OCI-LY1 (cell line): ENCODE results near the gene P4HTM.

Source experiments
- H2AFZ ChIP-seq: fragments of 200-600 bp; sonication (generic), shearing (Covaris generic); 2 replicates; pipeline ENCODE4 v1.6.0; 2014; ENCODE audit warnings: antibody characterized with exemption, mild to moderate bottlenecking, low read length
- H3F3A ChIP-seq: fragments of 200-600 bp; sonication (generic), shearing (Covaris generic); 2 replicates; pipeline ENCODE4 v1.6.0; 2014; ENCODE audit warnings: mild to moderate bottlenecking, antibody characterized with exemption, low read length, moderate library complexity; ENCODE audit not compliant: insufficient read depth
- H3K27ac ChIP-seq: fragments of 200-600 bp; sonication (generic); 2 replicates; pipeline ENCODE4 v1.5.1; 2014; ENCODE audit warnings: low read length, mixed run types, mild to moderate bottlenecking, low read depth; ENCODE audit not compliant: poor library complexity, severe bottlenecking
- H3K27me3 ChIP-seq: fragments of 200-600 bp; sonication (generic); 2 replicates; pipeline ENCODE4 v1.6.0; 2014; ENCODE audit warnings: antibody characterized with exemption, mild to moderate bottlenecking, low read length, moderate library complexity; ENCODE audit not compliant: insufficient read depth
- H3K36me3 ChIP-seq: fragments of 200-600 bp; sonication (generic); 2 replicates; pipeline ENCODE4 v1.6.1; 2014; ENCODE audit warnings: mild to moderate bottlenecking, antibody characterized with exemption, low read length, moderate library complexity, mixed read lengths; ENCODE audit not compliant: insufficient read depth
- H3K4me1 ChIP-seq: fragments of 200-600 bp; sonication (generic); 2 replicates; pipeline ENCODE4 v1.5.1; 2014; ENCODE audit warnings: mild to moderate bottlenecking, low read length, moderate library complexity; ENCODE audit not compliant: insufficient read depth, severe bottlenecking
- H3K4me2 ChIP-seq: fragments of 200-600 bp; sonication (generic), shearing (Covaris generic); 2 replicates; pipeline ENCODE4 v1.6.1; 2014; ENCODE audit warnings: low read length
- H3K4me3 ChIP-seq: fragments of 200-600 bp; sonication (generic); 2 replicates; pipeline ENCODE4 v1.5.1; 2014; ENCODE audit warnings: low read length, low read depth, mild to moderate bottlenecking, mixed read lengths; ENCODE audit not compliant: poor library complexity, severe bottlenecking
- H3K79me2 ChIP-seq: fragments of 200-600 bp; shearing (Covaris generic); 2 replicates; pipeline ENCODE4 v1.6.1; 2016; ENCODE audit warnings: mixed run types, low read length, mixed read lengths; ENCODE audit not compliant: insufficient read depth
- H3K9ac ChIP-seq: fragments of 200-600 bp; sonication (generic), shearing (Covaris generic); 2 replicates; pipeline ENCODE4 v1.6.1; 2014; ENCODE audit warnings: mild to moderate bottlenecking, low read length, mixed read lengths
- H3K9me2 ChIP-seq: fragments of 200-600 bp; sonication (generic), shearing (Covaris generic); 2 replicates; pipeline ENCODE4 v1.6.1; 2014; ENCODE audit warnings: low read depth, mild to moderate bottlenecking, low read length, mixed read lengths
- H3K9me3 ChIP-seq: fragments of 200-600 bp; shearing (Covaris generic); 2 replicates; pipeline ENCODE4 v1.6.1; 2014; ENCODE audit warnings: low read length, mixed read lengths
- H4K20me1 ChIP-seq: fragments of 200-600 bp; sonication (generic), shearing (Covaris generic); 2 replicates; pipeline ENCODE4 v1.6.0; 2016; ENCODE audit warnings: mild to moderate bottlenecking, low read length; ENCODE audit not compliant: insufficient read depth
- CTCF ChIP-seq: fragments of 200-600 bp; sonication (generic), shearing (Covaris generic); IDR thresholded peaks from 2 replicates; pipeline ENCODE4 v1.5.1; 2017; ENCODE audit warnings: mild to moderate bottlenecking, antibody characterized with exemption, low read length, moderate library complexity, mixed read lengths
- EZH2 ChIP-seq: fragments of 200-600 bp; sonication (generic), shearing (Covaris generic); IDR thresholded peaks from 2 replicates; pipeline ENCODE4 v1.8.0; 2017; ENCODE audit warnings: borderline replicate concordance, mixed run types, mild to moderate bottlenecking, antibody characterized with exemption, low read length, moderate library complexity, mixed read lengths

P4HTM gene

DNA sequence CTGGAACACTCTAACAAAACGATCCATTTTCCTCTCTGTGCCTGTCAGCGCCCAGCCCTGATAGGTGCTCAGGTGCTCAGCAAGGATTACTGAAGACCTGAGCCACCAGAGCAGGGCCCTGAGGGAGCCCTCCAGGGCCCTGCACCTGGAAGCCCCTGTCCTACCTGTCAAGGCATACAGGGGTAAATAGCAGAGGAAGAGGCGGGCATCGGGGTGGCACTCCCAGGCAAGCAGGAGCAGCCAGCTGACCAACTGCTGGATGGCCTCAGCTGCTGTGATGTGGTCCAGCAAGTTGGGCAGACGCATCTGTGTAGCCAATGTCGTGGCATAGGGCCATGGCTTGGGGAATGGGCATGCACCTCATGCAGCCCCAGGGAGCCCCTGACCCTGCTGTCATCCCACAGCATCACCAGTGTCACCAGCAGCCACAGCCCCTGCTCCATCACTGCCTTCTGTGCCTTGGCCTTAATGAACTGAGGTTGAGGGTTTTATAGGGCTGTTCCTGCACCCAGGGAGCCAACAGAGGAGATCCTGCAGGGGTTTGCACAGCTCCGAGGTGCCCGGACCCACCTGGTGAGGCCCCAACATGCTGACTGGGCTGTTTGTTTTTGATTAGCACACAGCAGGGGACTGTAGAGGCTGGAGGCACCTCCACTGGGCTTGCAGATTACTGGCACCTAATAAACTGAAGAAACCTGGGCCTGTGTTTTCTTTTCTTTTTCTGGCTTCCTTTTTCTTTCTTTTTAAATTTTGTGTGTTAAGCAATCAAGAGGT is 9.2 kb downstream of the P4HTM start:
- H2AFZ ChIP-seq, result no peak overlapping the region
- H3K4me1 ChIP-seq, result no peaks in the 10 kb centered on the region
- no peak overlapping the region for H3K27ac ChIP-seq
- H3K4me2 ChIP-seq, result no peak overlapping the region
- no peak overlapping the region for H3K9ac ChIP-seq
- TF ChIP-seq CTCF (no peak), EZH2 (no peak)
- no peak overlapping the region for H3K4me3 ChIP-seq
- H4K20me1 ChIP-seq, result no peaks in the 10 kb centered on the region
- H3K36me3 ChIP-seq, result peaks cover 14% of the 10 kb centered on the region; the same call in 1 of the 2 replicates
- no peaks in the 10 kb centered on the region for H3K9me2 ChIP-seq
- H3F3A ChIP-seq, result no peaks in the 10 kb centered on the region
- H3K27me3 ChIP-seq, result no peaks in the 10 kb centered on the region
- H3K79me2 ChIP-seq, result no peaks in the 10 kb centered on the region
- H3K9me3 ChIP-seq, result no peaks in the 10 kb centered on the region

DNA sequence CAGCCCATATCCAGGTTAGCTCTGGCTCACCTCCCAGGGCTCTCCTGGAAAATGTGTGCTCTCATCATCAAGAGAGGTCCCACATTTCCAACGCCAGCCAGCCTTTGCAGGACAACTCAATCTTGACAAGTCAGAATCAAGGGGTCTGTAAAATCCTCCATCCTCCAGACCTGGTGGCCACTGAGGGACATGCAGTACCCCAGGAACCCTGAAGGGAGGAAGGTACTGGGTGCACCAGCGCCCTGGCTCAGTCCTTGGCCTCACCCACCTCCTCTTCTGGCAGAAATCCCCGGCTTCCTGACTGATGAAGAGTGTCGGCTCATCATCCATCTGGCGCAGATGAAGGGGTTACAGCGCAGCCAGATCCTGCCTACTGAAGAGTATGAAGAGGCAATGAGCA is 11.1 kb downstream of the P4HTM start:
- Histone ChIP-seq H3K4me2 (no peak overlapping the region), H3K9me2 (no peaks in the 10 kb centered on the region), H3K79me2 (no peaks in the 10 kb centered on the region), H4K20me1 (no peaks in the 10 kb centered on the region), H3K27ac (no peak overlapping the region), H3K27me3 (no peaks in the 10 kb centered on the region), H3F3A (no peaks in the 10 kb centered on the region), H3K4me1 (peaks cover 2% of the 10 kb centered on the region), H3K9ac (no peak overlapping the region), H3K4me3 (no peak overlapping the region), H2AFZ (no peak overlapping the region), H3K36me3 (peaks cover 7% of the 10 kb centered on the region; the same call in 1 of the 2 replicates), H3K9me3 (no peaks in the 10 kb centered on the region)
- no peak for TF ChIP-seq EZH2
- no peak for TF ChIP-seq CTCF

DNA sequence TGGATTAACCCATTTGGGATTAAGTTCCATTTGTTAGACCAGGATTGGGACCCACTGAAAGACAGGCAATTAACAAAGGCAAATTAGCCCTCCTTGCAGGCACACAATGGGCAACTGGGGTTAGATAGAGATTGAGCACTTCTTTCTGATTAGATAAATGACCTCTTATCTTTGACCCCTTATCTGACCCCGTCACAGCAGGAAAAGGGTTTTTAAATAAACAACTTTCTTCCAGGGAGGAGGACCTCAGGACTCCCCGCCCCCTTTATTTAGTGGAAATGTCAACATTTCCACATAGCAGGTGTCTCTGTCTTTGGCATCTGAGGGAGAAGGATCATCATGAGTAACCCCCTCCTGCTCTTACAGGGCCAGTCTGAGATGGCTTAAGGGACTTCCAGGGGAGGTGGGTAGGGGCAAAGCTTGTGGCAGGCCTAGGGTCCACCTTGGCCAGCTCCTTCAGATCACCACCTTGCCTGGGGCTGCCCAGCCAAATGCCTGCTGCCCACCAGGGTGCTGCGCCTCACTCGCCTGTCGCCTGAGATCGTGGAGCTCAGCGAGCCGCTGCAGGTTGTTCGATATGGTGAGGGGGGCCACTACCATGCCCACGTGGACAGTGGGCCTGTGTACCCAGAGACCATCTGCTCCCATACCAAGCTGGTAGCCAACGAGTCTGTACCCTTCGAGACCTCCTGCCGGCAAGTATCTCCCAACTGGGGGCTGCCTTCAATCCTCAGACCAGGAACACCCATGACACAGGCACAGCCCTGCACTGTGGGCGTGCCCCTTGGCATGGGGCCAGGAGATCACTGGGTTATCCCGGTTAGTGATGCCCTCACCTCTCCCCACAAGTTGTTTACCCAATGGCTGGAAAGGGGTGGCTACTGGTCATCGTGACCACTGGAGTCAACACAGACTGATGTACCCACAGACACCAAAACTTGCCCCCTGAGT is 14.6 kb downstream of the P4HTM start:
- H4K20me1 ChIP-seq, result no peaks in the 10 kb centered on the region
- H3K27ac ChIP-seq, result no peak overlapping the region
- H3K4me1 ChIP-seq, result peaks cover 17% of the 10 kb centered on the region
- no peaks in the 10 kb centered on the region for H3K9me2 ChIP-seq
- no peak overlapping the region for H3K9ac ChIP-seq
- no peak overlapping the region for H2AFZ ChIP-seq
- H3K27me3 ChIP-seq, result no peaks in the 10 kb centered on the region
- H3K36me3 ChIP-seq, result no peaks in the 10 kb centered on the region
- no peaks in the 10 kb centered on the region for H3K9me3 ChIP-seq
- H3K4me3 ChIP-seq, result no peak overlapping the region
- TF ChIP-seq EZH2 (no peak), CTCF (no peak)
- no peaks in the 10 kb centered on the region for H3K79me2 ChIP-seq
- no peaks in the 10 kb centered on the region for H3F3A ChIP-seq
- no peak overlapping the region for H3K4me2 ChIP-seq
